Fibroblast of lung (primary cell): ENCODE measurements around the gene PSMG3. TPM values are rescaled to one million over a fixed set of nuclear protein-coding genes. Genes with fewer than 3 reads are reported as not detected.

Experiments
- DNase-seq, 2 donors: peaks; one replicate each; pipeline versions ENCODE4 v3.0.0 to v3.0.0-alpha.2; 2010; ENCODE audit warnings: low read depth in 2 of 2
- H2AFZ ChIP-seq: 2 replicates; pipeline ENCODE4 v1.5.1; 2012; ENCODE audit warnings: low read length, control low read depth, inconsistent platforms
- H3K27ac ChIP-seq: 2 replicates; pipeline ENCODE4 v1.5.1; 2011; ENCODE audit warnings: low read length, control low read depth; ENCODE audit not compliant: insufficient read depth
- H3K27me3 ChIP-seq: 2 replicates; pipeline ENCODE4 v1.5.1; 2011; ENCODE audit warnings: mild to moderate bottlenecking, low read length; ENCODE audit not compliant: control insufficient read depth, insufficient read depth
- H3K36me3 ChIP-seq: 2 replicates; pipeline ENCODE4 v1.5.1; 2011; ENCODE audit warnings: low read length; ENCODE audit not compliant: control insufficient read depth, insufficient read depth
- H3K4me1 ChIP-seq: 2 replicates; pipeline ENCODE4 v1.5.1; 2011; ENCODE audit warnings: low read length; ENCODE audit not compliant: control insufficient read depth, insufficient read depth; ENCODE audit errors: extremely low read depth
- H3K4me2 ChIP-seq: 2 replicates; pipeline ENCODE4 v1.5.1; 2011; ENCODE audit warnings: low read length, control low read depth; ENCODE audit not compliant: insufficient read depth; ENCODE audit errors: extremely low read depth
- H3K4me3 ChIP-seq, 4 experiments: fragments of 200-600 bp in 1 of 4; sonication (generic) in 1 of 4; replicated peaks in 1 of 4; 2 replicates each; pipeline ENCODE4 v1.5.1; 2011 to 2016; ENCODE audit warnings: low read length in 4 of 4, low read depth in 3 of 4, mild to moderate bottlenecking in 3 of 4, control low read depth in 2 of 4, inconsistent platforms in 1 of 4, mixed read lengths in 1 of 4; ENCODE audit not compliant: insufficient read depth in 1 of 4; ENCODE audit errors: control extremely low read depth in 1 of 4
- H3K79me2 ChIP-seq: 2 replicates; pipeline ENCODE4 v1.5.1; 2012; ENCODE audit warnings: mild to moderate bottlenecking, low read length, inconsistent platforms; ENCODE audit not compliant: control insufficient read depth, insufficient read depth
- H3K9ac ChIP-seq: 2 replicates; pipeline ENCODE4 v1.5.1; 2011; ENCODE audit warnings: mild to moderate bottlenecking, low read length, control low read depth; ENCODE audit not compliant: insufficient read depth
- H3K9me3 ChIP-seq: 2 replicates; pipeline ENCODE4 v1.5.1; 2012; ENCODE audit warnings: low read depth, low read length; ENCODE audit not compliant: control insufficient read depth, insufficient read depth
- H4K20me1 ChIP-seq: 2 replicates; pipeline ENCODE4 v1.5.1; 2011; ENCODE audit warnings: low read length; ENCODE audit not compliant: control insufficient read depth, insufficient read depth; ENCODE audit errors: extremely low read depth
- EZH2 ChIP-seq: IDR thresholded peaks from 2 replicates; pipeline ENCODE4 v1.5.1; 2012; ENCODE audit warnings: low read length, control low read depth, mild to moderate bottlenecking; ENCODE audit errors: missing control alignments
- polyA plus RNA-seq, 2 donors: library from polyadenylated mRNA; depleted of rRNA in 1 of 2; stranded (reverse) in 1 of 2; unstranded in 1 of 2; fragments of >200 nt; gene quantifications; 2 replicates each; pipeline ENCODE4 v1.2.1, GENCODE V29; 2011 to 2012; ENCODE audit warnings: missing spikeins in 1 of 2
- total RNA-seq: library from RNA; depleted of rRNA; stranded (reverse); fragments of >200 nt; gene quantifications from 2 replicates; pipeline ENCODE4 v1.2.1, GENCODE V29; 2014
- TF ChIP-seq, protein P1 (sequence below), 2 donors: IDR thresholded peaks in 1 of 2; conservative IDR thresholded peaks in 1 of 2; 1 replicate in 1 of 2; 2 replicates in 1 of 2; pipeline ENCODE4 v1.5.1; 2011 to 2012; ENCODE audit warnings: low read length in 2 of 2, control low read depth in 1 of 2, inconsistent platforms in 1 of 2, low read depth in 1 of 2, mild to moderate bottlenecking in 1 of 2

The PSMG3 gene
- total and polyA plus RNA-seq, 2 donors (not counting 1 experiment from before 2014, with no cell fraction given), result 19.3 to 24.6 TPM

DNA sequence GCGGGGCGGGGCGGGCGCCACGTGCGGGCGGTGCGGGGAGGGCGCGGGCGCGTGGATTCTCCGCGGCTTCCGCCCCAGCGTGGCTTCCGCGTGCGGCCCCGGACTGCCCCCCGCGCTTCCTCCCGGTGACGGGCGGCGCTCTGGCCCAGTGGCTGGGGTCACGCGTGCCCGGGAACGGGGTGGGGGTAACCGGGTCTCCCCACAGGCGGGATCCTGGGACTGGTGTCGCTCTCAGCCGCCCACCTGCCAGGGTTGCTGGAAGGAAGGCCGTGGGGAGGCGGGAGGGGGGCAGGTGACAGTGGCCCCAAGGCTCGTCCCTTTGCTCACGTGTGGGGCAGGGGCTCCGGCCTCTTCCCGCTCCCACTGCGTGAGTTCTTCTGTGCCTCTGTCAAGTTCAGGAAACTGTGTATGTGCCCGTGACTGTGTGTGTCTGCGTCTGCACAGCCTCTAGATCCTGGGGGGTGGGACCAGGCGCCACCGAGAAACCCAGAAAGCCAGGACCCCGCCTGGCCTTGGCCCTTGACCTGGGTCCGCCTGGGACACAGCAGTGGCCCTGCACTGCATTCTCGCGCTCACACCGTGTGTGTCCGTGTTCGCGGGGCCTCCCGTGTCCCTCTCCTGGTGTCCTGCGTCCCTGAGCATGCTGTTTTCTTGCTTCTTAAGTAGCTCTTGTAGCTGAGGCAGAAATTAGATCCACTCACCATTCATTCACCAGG, 38.4 kb downstream of the PSMG3 start:
- no peaks in the 10 kb centered on the region for H3K9me3 ChIP-seq
- peaks cover 26% of the 10 kb centered on the region for H3K4me1 ChIP-seq
- peaks cover 41% of the 10 kb centered on the region for H3K79me2 ChIP-seq
- peak overlapping the region; percentile 98 for H3K4me2 ChIP-seq
- H3K36me3 ChIP-seq, result peaks cover 8% of the 10 kb centered on the region
- no peak overlapping the region for H2AFZ ChIP-seq
- no peaks in the 10 kb centered on the region for H4K20me1 ChIP-seq
- TF ChIP-seq, protein P1, sequence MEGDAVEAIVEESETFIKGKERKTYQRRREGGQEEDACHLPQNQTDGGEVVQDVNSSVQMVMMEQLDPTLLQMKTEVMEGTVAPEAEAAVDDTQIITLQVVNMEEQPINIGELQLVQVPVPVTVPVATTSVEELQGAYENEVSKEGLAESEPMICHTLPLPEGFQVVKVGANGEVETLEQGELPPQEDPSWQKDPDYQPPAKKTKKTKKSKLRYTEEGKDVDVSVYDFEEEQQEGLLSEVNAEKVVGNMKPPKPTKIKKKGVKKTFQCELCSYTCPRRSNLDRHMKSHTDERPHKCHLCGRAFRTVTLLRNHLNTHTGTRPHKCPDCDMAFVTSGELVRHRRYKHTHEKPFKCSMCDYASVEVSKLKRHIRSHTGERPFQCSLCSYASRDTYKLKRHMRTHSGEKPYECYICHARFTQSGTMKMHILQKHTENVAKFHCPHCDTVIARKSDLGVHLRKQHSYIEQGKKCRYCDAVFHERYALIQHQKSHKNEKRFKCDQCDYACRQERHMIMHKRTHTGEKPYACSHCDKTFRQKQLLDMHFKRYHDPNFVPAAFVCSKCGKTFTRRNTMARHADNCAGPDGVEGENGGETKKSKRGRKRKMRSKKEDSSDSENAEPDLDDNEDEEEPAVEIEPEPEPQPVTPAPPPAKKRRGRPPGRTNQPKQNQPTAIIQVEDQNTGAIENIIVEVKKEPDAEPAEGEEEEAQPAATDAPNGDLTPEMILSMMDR (conservative IDR thresholded peaks at IDR 0.05 in 1 of 2, IDR thresholded peaks at IDR 0.05 in 1 of 2; ENCODE audit: low read depth in 1 of 2, low read length in 2 of 2), result no peak
- no peak for TF ChIP-seq EZH2
- peak in 1 of 2 donors; percentile 24 for DNase-seq
- H3K4me3 ChIP-seq, result peak overlapping the region; percentile 71 to 75 (median 73)
- peak overlapping the region; percentile 89 for H3K9ac ChIP-seq
- H3K27ac ChIP-seq, result peak overlapping the region; percentile 99
- peaks cover 6% of the 10 kb centered on the region for H3K27me3 ChIP-seq

DNA sequence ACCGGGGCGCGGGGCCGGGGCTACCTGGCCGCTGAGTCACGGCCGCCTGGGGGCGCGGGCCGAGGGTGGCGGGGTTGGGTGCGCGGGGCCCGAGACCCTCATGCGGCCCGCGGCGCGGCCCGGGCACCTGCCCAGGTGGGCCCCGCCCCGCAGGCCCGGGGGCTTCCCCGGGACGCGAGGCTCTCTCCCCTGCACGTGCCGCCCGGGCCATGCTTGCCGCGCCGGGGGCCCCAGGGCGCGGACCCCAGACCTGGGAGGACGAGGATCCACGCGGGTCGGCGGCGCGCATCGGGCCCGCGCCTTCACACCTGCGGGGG, 38.9 kb downstream of the PSMG3 start:
- peaks cover 4% of the 10 kb centered on the region for H3K36me3 ChIP-seq
- H3K4me2 ChIP-seq, result peak overlapping the region; percentile 27
- TF ChIP-seq, protein P1 (conservative IDR thresholded peaks at IDR 0.05 in 1 of 2, IDR thresholded peaks at IDR 0.05 in 1 of 2; ENCODE audit: low read depth in 1 of 2, low read length in 2 of 2), result no peak
- TF ChIP-seq EZH2, result no peak
- no peak for DNase-seq
- H3K27me3 ChIP-seq, result peaks cover 9% of the 10 kb centered on the region
- H3K9ac ChIP-seq, result peak overlapping the region; percentile 89
- no peaks in the 10 kb centered on the region for H4K20me1 ChIP-seq
- no peaks in the 10 kb centered on the region for H3K9me3 ChIP-seq
- H3K4me1 ChIP-seq, result peaks cover 22% of the 10 kb centered on the region
- H2AFZ ChIP-seq, result no peak overlapping the region
- H3K4me3 ChIP-seq, result peak overlapping the region in 2 of 4 experiments; percentile 75
- peaks cover 36% of the 10 kb centered on the region for H3K79me2 ChIP-seq
- peak overlapping the region; percentile 99 for H3K27ac ChIP-seq

DNA sequence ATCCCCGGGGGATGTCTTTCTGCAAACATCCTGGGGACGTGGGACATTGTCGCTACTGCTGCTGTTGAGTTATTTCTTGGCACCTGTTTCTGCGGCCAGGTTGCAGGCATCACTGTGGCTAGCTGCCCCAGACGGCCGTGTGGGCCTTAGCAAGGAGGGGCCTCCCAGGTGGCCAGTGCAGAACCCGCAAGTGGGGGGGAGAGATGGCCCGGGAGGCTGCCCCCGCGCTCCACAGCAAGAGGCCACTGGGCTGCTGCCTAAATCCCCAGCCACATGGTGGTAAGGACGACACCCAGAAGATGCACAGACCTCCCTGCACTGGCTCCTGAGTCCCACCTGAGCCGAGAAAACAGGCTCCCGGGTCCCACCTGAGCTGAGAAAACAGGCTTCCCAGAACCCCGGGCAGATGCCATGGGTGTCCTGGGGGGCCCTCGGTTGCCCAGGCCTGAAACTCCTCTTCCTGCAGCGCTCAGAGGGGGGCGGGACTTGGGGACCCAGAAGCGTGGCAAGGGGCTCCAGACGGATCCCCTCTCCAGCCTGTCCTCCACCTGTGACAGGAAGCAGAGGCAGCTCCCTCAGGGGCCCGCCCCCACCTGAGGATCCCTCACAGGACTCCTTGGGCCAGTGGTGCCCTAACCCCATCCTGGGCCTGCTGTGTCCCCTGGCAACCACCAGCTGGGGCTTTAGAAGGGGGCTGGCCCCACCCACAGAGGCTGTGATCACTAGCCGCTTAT, 40.3 kb downstream of the PSMG3 start:
- H3K4me1 ChIP-seq, result peaks cover 19% of the 10 kb centered on the region
- H3K27me3 ChIP-seq, result peaks cover 14% of the 10 kb centered on the region
- H3K27ac ChIP-seq, result no peak overlapping the region
- no peak for DNase-seq
- H3K9ac ChIP-seq, result no peak overlapping the region
- no peak overlapping the region for H2AFZ ChIP-seq
- TF ChIP-seq EZH2, result no peak
- TF ChIP-seq, protein P1 (conservative IDR thresholded peaks at IDR 0.05 in 1 of 2, IDR thresholded peaks at IDR 0.05 in 1 of 2; ENCODE audit: low read depth in 1 of 2, low read length in 2 of 2), result no peak
- no peak overlapping the region for H3K4me3 ChIP-seq
- no peaks in the 10 kb centered on the region for H3K9me3 ChIP-seq
- peaks cover 23% of the 10 kb centered on the region for H3K79me2 ChIP-seq
- no peaks in the 10 kb centered on the region for H3K36me3 ChIP-seq
- H4K20me1 ChIP-seq, result no peaks in the 10 kb centered on the region
- H3K4me2 ChIP-seq, result no peak overlapping the region
